Stimulated activated naive CD8-positive, alpha-beta T cell treated with anti-CD3 and anti-CD28 coated beads, Interleukin-15, amount 100 ng/mL, for 72 hours (primary cell): ENCODE measurements around the gene SPOCK1.
"Not testable (repeated sequence)": the region's sequence is repeated elsewhere in the genome, so short reads cannot be mapped to it uniquely, and the experiment has no call there.

Source experiments
- ATAC-seq: fragments of 150-1000 bp; cut with Tn5 transposase; 2 replicates; pipeline ENCODE4 v1.10.0; 2021; ENCODE audit warnings: mild to moderate bottlenecking, moderate library complexity
- DNase-seq, 2 donors: peaks; one replicate each; pipeline ENCODE4 v3.0.0; 2021 to 2022
- H3K27ac Mint-ChIP-seq, 2 donors: one replicate each; pipeline ENCODE4 v1.8.0; 2022; ENCODE audit warnings: mild to moderate bottlenecking in 2 of 2, mixed read lengths in 2 of 2, moderate library complexity in 2 of 2
- H3K27me3 Mint-ChIP-seq: one replicate; pipeline ENCODE4 v1.8.0; 2022; ENCODE audit warnings: mixed read lengths
- H3K4me1 Mint-ChIP-seq: one replicate; pipeline ENCODE4 v1.8.0; 2022; ENCODE audit warnings: mild to moderate bottlenecking, mixed read lengths
- H3K4me3 Mint-ChIP-seq, 2 donors: one replicate each; pipeline ENCODE4 v1.8.0; 2022; ENCODE audit warnings: mild to moderate bottlenecking in 2 of 2, mixed read lengths in 2 of 2, moderate library complexity in 1 of 2
- H3K9me3 Mint-ChIP-seq, 2 donors: one replicate each; pipeline ENCODE4 v1.8.0; 2022; ENCODE audit warnings: mixed read lengths in 2 of 2

SPOCK1 gene

DNA sequence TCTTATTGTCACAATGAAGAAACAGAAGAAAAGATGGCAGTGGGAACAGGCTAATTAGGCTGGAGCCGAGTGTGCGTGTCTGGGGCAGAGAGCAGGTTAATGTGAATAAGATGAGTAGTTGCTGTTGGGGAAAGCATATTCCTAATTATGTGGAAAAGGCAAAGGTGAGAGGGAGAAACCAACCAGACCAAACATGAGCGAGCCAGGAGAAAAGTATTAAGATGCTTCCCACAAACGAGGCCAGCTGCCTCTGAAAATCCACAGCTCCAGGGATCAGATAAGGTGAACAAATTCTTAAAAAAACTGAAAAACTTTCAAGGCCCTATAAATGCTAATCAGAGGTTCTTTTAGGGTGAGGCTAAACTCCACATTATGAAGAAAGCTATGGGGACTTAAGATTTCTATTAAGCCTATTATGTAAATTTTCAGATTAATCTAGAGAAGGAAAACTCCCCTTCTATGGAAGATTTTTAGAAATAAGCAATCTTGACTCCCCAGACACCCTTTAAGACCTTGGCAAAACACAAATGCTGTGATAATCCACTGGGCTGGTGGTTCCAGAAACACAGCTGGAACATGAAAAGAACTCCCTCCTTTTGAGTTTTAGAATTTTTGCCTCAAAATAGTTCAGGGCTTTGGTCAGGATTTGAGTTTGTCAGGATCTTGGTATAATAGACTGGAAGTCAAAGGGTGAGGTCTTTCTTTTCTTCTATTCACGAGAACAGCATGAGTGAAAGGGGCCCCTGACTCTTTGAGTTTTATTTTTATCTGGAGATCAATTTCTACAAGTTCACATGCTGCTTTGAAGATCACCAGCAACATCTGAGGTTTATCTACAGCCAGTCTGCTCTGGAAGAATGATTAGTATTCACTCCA, 238.1 kb downstream of the SPOCK1 start:
- Mint-ChIP-seq H3K9me3 (peaks cover 0 to 3% of the 10 kb centered on the region in 2 donors), H3K27ac (no peak overlapping the region), H3K27me3 (peaks cover 23% of the 10 kb centered on the region), H3K4me1 (no peaks in the 10 kb centered on the region), H3K4me3 (no peak overlapping the region)
- ATAC-seq (no peak), DNase-seq (no peak)

DNA sequence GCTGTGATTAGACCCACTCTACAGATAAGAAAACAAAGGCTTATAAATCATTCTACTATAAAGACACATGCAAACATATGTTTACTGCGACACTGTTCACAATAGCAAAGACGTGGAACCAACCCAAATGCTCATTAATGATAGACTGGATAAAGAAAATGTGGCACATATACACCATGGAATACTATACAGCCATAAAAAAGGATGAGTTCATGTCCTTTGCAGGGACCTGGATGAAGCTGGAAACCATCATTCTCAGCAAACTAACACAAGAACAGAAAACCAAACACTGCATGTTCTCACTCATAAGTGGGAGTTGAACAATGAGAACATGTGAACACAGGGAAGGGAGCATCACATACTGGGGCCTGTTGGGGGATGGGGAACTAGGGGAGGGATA, 240.0 kb downstream of the SPOCK1 start:
- H3K4me3 Mint-ChIP-seq, DNase-seq, H3K9me3 Mint-ChIP-seq, H3K4me1 Mint-ChIP-seq, H3K27me3 Mint-ChIP-seq, H3K27ac Mint-ChIP-seq, ATAC-seq: not testable (repeated sequence)

DNA sequence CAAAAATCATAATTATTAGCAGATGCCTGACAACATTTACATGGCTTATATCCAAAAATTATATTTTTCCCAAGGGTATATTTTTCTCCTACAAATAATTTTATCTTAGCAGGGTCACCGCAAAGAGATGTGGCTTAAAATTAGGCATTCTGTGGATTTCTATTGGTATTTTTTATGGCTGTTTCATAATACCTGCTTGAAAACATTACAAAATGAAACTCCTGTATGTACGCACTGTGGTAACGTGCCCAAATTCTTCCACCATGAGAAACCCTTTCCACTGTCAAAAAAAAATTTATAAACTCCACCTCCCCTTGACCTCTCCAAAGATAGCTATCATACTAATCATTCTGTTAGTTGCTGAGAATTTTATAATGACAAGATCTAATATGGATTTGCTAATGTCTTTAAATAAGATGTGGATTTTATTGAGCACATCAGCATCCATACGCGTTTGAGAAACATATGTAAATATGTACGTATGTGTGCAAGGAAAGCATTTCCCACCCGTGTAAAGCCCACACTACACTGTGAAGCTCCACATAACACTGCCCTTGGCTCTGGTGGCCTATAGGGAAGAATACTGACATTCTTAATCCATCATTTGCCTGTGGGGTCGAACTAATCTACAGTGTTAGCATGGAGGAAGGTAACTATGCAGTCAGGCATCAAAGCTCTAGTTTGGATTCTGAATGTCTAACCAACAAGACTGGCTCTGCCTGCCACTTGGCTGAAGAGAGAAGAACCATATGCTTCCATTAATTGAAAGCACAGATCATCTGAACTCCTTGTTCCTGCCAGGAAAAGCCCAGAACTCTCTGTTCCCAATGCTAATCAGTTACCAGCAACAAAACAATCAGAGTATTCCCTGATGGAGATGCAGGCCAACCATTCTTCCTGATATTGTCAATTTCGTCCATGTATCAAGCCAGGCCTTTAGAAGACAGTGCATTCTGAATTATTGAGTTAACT, 244.7 kb downstream of the SPOCK1 start:
- H3K9me3 Mint-ChIP-seq: no peaks in the 10 kb centered on the region
- no peak for ATAC-seq
- H3K27ac Mint-ChIP-seq: no peak overlapping the region
- no peaks in the 10 kb centered on the region for H3K27me3 Mint-ChIP-seq
- DNase-seq: no peak
- no peaks in the 10 kb centered on the region for H3K4me1 Mint-ChIP-seq
- H3K4me3 Mint-ChIP-seq: no peak overlapping the region

DNA sequence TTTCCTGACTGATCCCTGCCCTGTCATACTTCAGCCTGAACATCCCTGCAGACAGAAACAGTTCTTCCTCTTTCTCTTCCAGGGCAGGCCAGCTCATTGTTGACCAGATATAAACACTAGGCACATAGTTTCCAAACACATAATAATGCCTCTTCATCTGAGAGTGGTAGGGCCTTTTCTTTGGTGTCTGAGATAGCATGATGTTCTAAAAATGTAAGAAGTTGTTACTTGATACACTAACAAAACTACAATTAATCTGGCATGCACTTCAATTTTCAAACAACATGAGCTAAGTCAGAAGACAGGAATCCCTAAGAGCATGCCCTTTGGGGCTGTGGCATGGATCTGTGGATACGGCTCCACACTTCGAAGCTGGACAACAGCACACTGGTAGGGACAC, 246.6 kb downstream of the SPOCK1 start:
- no peak overlapping the region for H3K27ac Mint-ChIP-seq

DNA sequence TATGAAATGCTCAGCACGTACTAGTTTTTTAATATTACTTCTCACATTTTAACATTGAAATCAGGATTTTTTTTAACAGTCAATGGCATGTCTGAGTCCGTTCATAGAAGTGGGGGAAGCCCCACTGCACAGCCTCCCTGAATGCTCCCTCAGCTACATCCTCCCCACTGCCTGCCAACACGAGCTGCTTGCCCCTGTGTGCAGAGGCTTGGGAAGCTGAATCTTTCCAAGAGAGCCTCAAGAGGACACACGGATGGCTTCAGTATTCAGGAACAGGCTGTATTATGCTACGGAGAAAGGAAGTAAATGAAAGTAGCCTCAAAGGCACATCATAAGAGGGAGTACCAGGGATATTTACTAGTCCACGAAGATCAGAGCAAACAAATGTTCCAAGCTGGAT, 248.7 kb downstream of the SPOCK1 start:
- H3K27me3 Mint-ChIP-seq: peaks cover 8% of the 10 kb centered on the region
- peak overlapping the region in 1 of 2 donors; percentile 42 for H3K27ac Mint-ChIP-seq
- H3K4me1 Mint-ChIP-seq: no peaks in the 10 kb centered on the region
- H3K9me3 Mint-ChIP-seq: no peaks in the 10 kb centered on the region
- no peak for DNase-seq
- ATAC-seq: no peak
- no peak overlapping the region for H3K4me3 Mint-ChIP-seq

More for the DNA sequence above, 246.6 kb downstream of the SPOCK1 start:
- Mint-ChIP-seq H3K4me3 (no peak overlapping the region), H3K27me3 (no peaks in the 10 kb centered on the region), H3K4me1 (no peaks in the 10 kb centered on the region), H3K9me3 (no peaks in the 10 kb centered on the region)
- ATAC-seq (no peak), DNase-seq (no peak)

DNA sequence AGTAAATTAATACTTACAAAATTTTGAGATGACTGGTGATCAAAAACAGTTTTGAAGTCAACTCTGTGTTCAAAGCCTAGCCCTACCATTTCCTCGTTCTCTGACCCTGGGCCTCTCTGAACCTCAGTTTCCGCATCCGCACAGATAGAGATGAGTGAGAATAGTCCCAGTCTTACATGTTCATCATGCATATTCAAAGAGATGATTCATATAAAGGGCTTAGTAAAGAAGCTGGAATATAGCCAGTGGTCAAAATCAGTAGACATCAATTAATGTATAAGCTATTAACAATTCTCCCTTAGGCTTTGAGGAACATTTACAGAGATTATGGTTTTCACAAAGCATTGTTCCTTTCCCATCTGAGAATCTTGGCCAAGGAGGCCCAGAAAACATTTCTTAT, 250.6 kb downstream of the SPOCK1 start:
- ATAC-seq (no peak), DNase-seq (no peak)
- Mint-ChIP-seq H3K9me3 (no peaks in the 10 kb centered on the region), H3K27me3 (peaks cover 8% of the 10 kb centered on the region), H3K4me1 (no peaks in the 10 kb centered on the region), H3K4me3 (no peak overlapping the region), H3K27ac (no peak overlapping the region)

DNA sequence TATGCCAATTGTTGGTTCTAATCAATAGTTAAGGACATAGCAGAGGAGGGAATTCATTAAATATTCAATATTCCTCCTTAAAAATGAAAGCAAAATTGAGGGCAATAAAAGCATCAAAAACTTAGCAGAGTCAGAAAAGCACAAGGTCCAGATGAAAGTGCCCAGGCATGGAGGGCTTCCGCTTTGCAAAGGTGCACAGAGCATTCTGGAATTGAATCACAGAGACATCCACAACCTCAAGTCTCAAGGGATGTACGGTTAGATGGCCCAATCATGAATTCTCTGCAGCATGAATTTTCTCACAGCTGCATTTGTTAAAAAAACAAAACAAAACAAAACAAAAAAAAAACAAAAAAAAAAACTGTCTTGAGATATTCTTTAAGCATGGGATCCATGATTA, 253.7 kb downstream of the SPOCK1 start:
- Mint-ChIP-seq H3K9me3 (no peaks in the 10 kb centered on the region), H3K4me3 (no peak overlapping the region), H3K4me1 (no peaks in the 10 kb centered on the region), H3K27me3 (peaks cover 8% of the 10 kb centered on the region), H3K27ac (no peak overlapping the region)
- DNase-seq (no peak), ATAC-seq (no peak)

DNA sequence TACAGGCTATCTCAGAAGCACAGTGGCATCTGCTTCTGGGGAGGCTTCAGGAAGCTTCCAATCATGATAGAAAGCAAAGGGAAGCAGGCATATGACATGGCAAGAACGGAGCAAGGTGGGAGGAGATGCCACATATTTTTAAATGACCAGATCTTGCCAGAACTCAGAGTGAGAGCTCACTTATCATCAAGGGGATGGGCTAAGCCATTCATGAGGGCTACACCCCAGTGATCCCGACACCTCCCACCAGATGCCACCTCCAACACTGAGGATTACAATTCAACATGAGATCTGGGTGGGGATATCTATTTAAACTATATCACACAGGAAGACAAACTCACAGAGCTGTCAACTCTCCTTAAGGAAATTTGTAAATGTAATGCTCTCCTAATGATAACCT, 258.8 kb downstream of the SPOCK1 start:
- no peak overlapping the region for H3K4me3 Mint-ChIP-seq
- DNase-seq (no peak), ATAC-seq (no peak)
- no peaks in the 10 kb centered on the region for H3K9me3 Mint-ChIP-seq
- no peaks in the 10 kb centered on the region for H3K4me1 Mint-ChIP-seq
- peak overlapping the region in 1 of 2 donors; percentile 30 for H3K27ac Mint-ChIP-seq
- peaks cover 2% of the 10 kb centered on the region for H3K27me3 Mint-ChIP-seq

DNA sequence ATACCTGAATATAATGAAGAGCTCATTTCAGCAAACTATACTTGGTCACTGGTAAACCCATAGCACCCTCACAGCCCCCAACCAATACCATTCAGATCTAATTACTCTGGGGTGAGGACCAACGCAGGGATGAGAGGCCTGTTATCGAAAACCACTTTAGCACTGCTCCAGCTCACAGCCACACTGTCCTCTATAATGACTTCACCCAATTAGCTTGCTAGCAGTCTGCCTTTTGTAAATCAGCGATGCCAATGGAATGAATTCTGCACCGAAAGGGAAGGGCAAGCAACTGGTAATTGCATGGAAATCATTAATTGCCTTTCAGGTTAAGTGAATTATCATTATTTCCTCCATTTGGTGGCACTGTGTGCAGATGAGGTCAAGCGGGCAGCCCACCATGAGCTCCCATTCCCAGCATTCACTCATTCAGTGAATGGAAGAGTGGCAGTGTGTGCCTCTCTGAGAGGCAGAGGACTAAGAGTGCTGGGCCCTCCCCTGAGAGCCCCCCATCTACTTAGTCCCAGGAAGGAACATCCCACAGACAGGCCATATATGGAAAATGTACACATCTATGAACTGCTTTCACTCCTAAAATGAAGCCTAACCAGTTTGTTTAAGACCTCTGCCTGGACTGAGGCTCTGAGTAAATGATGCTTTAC, 262.1 kb downstream of the SPOCK1 start:
- DNase-seq (no peak), ATAC-seq (no peak)
- no peak overlapping the region for H3K4me3 Mint-ChIP-seq

DNA sequence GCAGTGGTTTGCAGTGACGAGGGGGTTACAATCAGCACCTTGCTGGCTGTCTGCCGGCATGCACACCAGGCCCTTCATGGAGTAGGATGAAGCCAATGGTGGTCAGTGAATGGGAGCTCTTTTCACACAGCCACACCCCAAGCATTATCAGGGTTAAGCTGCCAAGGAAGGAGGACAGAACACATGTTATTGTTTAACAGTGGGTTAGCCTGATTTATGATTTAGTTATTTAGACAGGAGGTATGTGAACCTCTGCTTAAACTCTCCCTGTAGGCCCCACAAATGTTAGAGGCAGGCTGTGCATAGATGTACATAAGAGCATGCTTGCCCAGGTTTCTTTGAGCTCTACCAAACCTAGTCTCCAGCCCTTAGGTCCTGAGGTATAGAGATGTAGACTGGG, 262.9 kb downstream of the SPOCK1 start:
- no peak for ATAC-seq
- peaks cover 9% of the 10 kb centered on the region for H3K27me3 Mint-ChIP-seq

More for the DNA sequence above, 262.1 kb downstream of the SPOCK1 start:
- peaks cover 9% of the 10 kb centered on the region for H3K27me3 Mint-ChIP-seq
- no peak overlapping the region for H3K27ac Mint-ChIP-seq
- no peaks in the 10 kb centered on the region for H3K9me3 Mint-ChIP-seq
- no peaks in the 10 kb centered on the region for H3K4me1 Mint-ChIP-seq

DNA sequence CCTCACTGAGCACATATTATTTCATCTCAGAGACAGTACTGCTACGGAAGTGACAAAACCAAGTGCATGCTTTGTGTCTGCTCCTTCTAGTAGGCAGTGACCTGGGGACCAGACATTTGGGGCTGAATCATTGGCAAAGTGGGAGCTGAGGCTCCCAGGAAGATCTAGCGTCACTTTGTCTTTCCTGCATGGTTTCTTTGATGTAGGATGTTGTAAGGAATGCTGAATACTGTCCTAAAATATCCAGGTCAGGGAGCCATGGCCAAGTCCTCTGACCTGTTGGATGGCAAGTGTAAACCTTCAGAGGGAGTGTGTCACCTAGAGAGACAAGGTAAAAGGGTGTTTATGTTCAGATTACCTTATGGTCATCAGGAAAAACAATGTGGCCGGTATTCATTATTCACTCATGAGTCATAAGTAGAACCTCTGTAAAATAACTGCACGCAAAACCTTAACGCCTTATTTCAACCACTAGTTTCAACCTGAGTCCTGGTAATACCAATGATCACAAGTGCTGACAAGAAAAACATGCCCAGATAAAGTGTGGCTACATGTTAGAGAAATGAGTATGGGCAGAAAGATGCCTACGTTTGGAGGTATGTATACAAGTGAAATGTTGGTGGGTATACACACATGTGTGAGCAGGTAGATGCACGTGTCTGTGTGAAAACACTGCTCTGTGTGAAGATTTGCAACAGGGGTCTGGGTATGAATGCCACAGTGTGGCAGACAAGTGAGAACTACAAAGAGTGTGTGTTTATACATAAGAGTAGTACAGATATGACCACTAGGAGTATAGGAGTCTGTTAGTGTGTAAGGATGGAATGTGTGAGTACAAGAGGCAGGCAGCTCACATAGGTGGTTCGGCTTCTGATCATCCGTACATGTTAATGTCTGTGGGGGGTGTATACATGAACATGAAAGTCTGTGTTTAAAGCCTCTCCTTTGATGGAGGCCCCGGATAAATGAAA, 263.9 kb downstream of the SPOCK1 start:
- H3K4me1 Mint-ChIP-seq: no peaks in the 10 kb centered on the region
- peak; percentile 15 for ATAC-seq
- H3K4me3 Mint-ChIP-seq: no peak overlapping the region
- DNase-seq: no peak
- no peaks in the 10 kb centered on the region for H3K9me3 Mint-ChIP-seq
- peak overlapping the region in 1 of 2 donors; percentile 20 for H3K27ac Mint-ChIP-seq
- peaks cover 9% of the 10 kb centered on the region for H3K27me3 Mint-ChIP-seq

More for the DNA sequence above, 262.9 kb downstream of the SPOCK1 start:
- Mint-ChIP-seq H3K4me3 (no peak overlapping the region), H3K27ac (no peak overlapping the region), H3K9me3 (no peaks in the 10 kb centered on the region), H3K4me1 (no peaks in the 10 kb centered on the region)
- no peak for DNase-seq

DNA sequence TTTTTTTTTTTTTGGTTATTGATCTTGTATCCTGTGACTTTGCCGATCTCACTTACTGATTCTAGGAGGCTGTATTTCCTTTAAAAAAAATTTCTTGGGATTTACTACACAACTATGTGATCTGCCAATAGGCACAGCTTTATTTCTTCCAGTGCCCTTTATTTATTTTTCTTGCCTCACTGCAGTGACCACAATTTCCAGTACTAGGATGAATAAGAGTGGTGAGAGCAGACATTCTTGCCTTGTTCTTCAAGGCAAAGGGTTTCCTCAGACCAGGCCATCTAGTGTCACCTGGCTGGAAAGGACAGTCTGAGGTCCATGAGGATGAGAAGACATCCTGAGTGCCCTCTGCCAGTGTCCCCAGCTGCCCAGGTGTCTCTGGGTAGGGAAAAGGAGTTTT, 265.4 kb downstream of the SPOCK1 start:
- Mint-ChIP-seq H3K9me3 (no peaks in the 10 kb centered on the region), H3K27ac (no peak overlapping the region), H3K4me1 (no peaks in the 10 kb centered on the region), H3K4me3 (no peak overlapping the region), H3K27me3 (peaks cover 9% of the 10 kb centered on the region)
- ATAC-seq: no peak
- DNase-seq: no peak

DNA sequence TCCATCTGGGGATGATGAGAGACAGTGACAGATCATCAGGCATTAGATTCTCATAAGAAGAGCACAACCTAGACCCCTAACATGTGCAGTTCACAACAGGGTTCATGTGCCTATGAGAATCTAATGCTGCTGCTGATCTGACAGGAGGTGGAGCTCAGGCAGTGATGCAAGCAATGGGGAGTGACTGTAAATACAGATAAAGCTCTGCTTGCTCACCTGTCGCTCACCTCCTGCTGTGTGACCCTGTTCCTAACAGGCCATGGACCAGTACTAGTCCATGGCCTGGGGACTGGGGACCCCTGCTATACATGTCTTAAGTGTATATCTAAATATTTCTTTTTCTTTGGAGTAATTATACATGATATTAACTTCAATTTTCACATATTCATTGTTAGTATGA, 265.8 kb downstream of the SPOCK1 start:
- H3K4me3 Mint-ChIP-seq, H3K27ac Mint-ChIP-seq, ATAC-seq, H3K9me3 Mint-ChIP-seq, H3K27me3 Mint-ChIP-seq, DNase-seq, H3K4me1 Mint-ChIP-seq: not testable (repeated sequence)

DNA sequence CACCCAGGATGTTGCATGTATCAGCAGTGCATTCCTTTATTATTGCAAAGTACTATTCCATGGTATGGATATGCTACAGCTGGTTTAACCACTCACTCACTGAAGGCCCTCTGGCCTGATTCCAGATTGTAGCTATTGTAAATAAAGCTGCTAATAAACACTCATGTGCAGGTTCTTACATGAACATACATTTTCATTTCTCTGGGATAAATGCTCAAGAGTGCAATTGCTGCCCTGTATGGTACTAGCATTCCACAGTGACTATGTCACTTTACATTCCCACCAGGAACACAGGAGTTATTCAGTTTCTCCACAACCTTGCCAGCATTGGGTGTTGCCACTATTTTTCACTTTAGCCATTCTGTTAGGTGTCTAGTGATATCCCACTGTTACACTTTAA, 267.6 kb downstream of the SPOCK1 start:
- Mint-ChIP-seq H3K9me3 (no peaks in the 10 kb centered on the region), H3K4me1 (no peaks in the 10 kb centered on the region), H3K4me3 (no peak overlapping the region), H3K27ac (no peak overlapping the region), H3K27me3 (peaks cover 9% of the 10 kb centered on the region)
- no peak for ATAC-seq
- DNase-seq: no peak
